ENCODE data around the gene SOBP. TPM values are rescaled to one million over a fixed set of nuclear protein-coding genes. Genes with fewer than 3 reads are reported as not detected.
"Not testable (repeated sequence)": the region's sequence is repeated elsewhere in the genome, so short reads cannot be mapped to it uniquely, and the experiment has no call there.

Gene SOBP
- total RNA-seq, 1 donor from 2014 or later, result 16.1 TPM

GRCh38 chr6:107511511-107511993 lies 21.6 kb downstream of the SOBP start:
- Mint-ChIP-seq H3K27me3 (ENCODE audit: unreplicated experiment) (peaks cover 3% of the 10 kb centered on the region), H3K36me3 (ENCODE audit: unreplicated experiment) (peaks cover 18% of the 10 kb centered on the region), H3K4me1 (ENCODE audit: low read depth, unreplicated experiment) (no peaks in the 10 kb centered on the region), H3K27ac (ENCODE audit: unreplicated experiment) (no peak overlapping the region), H3K9me3 (ENCODE audit: unreplicated experiment) (no peaks in the 10 kb centered on the region), H3K4me3 (ENCODE audit: unreplicated experiment) (no peak overlapping the region)
- TF ChIP-seq CTCF (IDR thresholded peaks at IDR 0.05; ENCODE audit: partially characterized antibody, unreplicated experiment), result no peak
- no peak for DNase-seq

GRCh38 chr6:107513214-107513613 lies 23.3 kb downstream of the SOBP start:
- no peak for TF ChIP-seq CTCF (IDR thresholded peaks at IDR 0.05; ENCODE audit: partially characterized antibody, unreplicated experiment)
- Mint-ChIP-seq H3K4me1 (ENCODE audit: low read depth, unreplicated experiment) (no peaks in the 10 kb centered on the region), H3K4me3 (ENCODE audit: unreplicated experiment) (no peak overlapping the region), H3K27ac (ENCODE audit: unreplicated experiment) (no peak overlapping the region), H3K36me3 (ENCODE audit: unreplicated experiment) (peaks cover 23% of the 10 kb centered on the region), H3K27me3 (ENCODE audit: unreplicated experiment) (peaks cover 3% of the 10 kb centered on the region), H3K9me3 (ENCODE audit: unreplicated experiment) (no peaks in the 10 kb centered on the region)
- DNase-seq, result no peak

- no peaks in the 10 kb centered on the region for H3K4me1 Mint-ChIP-seq (ENCODE audit: low read depth, unreplicated experiment)
Observed at GRCh38 chr6:107515955-107516354, 26.0 kb downstream of the SOBP start.

GRCh38 chr6:107517274-107517673 lies 27.4 kb downstream of the SOBP start:
- Mint-ChIP-seq H3K9me3 (ENCODE audit: unreplicated experiment) (no peaks in the 10 kb centered on the region), H3K27me3 (ENCODE audit: unreplicated experiment) (no peaks in the 10 kb centered on the region), H3K4me1 (ENCODE audit: low read depth, unreplicated experiment) (no peaks in the 10 kb centered on the region), H3K36me3 (ENCODE audit: unreplicated experiment) (peaks cover 23% of the 10 kb centered on the region), H3K4me3 (ENCODE audit: unreplicated experiment) (no peak overlapping the region), H3K27ac (ENCODE audit: unreplicated experiment) (no peak overlapping the region)
- TF ChIP-seq CTCF (IDR thresholded peaks at IDR 0.05; ENCODE audit: partially characterized antibody, unreplicated experiment), result no peak
- DNase-seq, result no peak

More at GRCh38 chr6:107515955-107516354, 26.0 kb downstream of the SOBP start:
- no peak for DNase-seq
- H3K27me3 Mint-ChIP-seq (ENCODE audit: unreplicated experiment), result peaks cover 3% of the 10 kb centered on the region
- no peak for TF ChIP-seq CTCF (IDR thresholded peaks at IDR 0.05; ENCODE audit: partially characterized antibody, unreplicated experiment)
- H3K36me3 Mint-ChIP-seq (ENCODE audit: unreplicated experiment), result peaks cover 23% of the 10 kb centered on the region
- no peak overlapping the region for H3K4me3 Mint-ChIP-seq (ENCODE audit: unreplicated experiment)
- H3K9me3 Mint-ChIP-seq (ENCODE audit: unreplicated experiment), result no peaks in the 10 kb centered on the region
- no peak overlapping the region for H3K27ac Mint-ChIP-seq (ENCODE audit: unreplicated experiment)

GRCh38 chr6:107519224-107519623 lies 29.3 kb downstream of the SOBP start:
- H3K27me3 Mint-ChIP-seq (ENCODE audit: unreplicated experiment); H3K4me3 Mint-ChIP-seq (ENCODE audit: unreplicated experiment); H3K9me3 Mint-ChIP-seq (ENCODE audit: unreplicated experiment); H3K4me1 Mint-ChIP-seq (ENCODE audit: low read depth, unreplicated experiment); H3K27ac Mint-ChIP-seq (ENCODE audit: unreplicated experiment); DNase-seq: not testable (repeated sequence)
- H3K36me3 Mint-ChIP-seq (ENCODE audit: unreplicated experiment), result peaks cover 23% of the 10 kb centered on the region

- not testable (repeated sequence) for H3K4me1 Mint-ChIP-seq (ENCODE audit: low read depth, unreplicated experiment); H3K27me3 Mint-ChIP-seq (ENCODE audit: unreplicated experiment)
- H3K36me3 Mint-ChIP-seq (ENCODE audit: unreplicated experiment), result peaks cover 15% of the 10 kb centered on the region
Observed at GRCh38 chr6:107520706-107521105, 30.8 kb downstream of the SOBP start.

More at GRCh38 chr6:107520706-107521105, 30.8 kb downstream of the SOBP start:
- DNase-seq; H3K4me3 Mint-ChIP-seq (ENCODE audit: unreplicated experiment); H3K27ac Mint-ChIP-seq (ENCODE audit: unreplicated experiment); H3K9me3 Mint-ChIP-seq (ENCODE audit: unreplicated experiment): not testable (repeated sequence)
